Stomach (tissue), 9 donors: ENCODE measurements around the gene PMVK. TPM values are rescaled to one million over a fixed set of nuclear protein-coding genes. Genes with fewer than 3 reads are reported as not detected.
A peak's percentile ranks its signal among the peaks of the same experiment; 100 is the strongest.

Experiments used
- DNase-seq, 2 donors: peaks; one replicate each; pipeline versions ENCODE4 v3.0.0 to v3.0.0-alpha.2; 2013 to 2019
- H3K27ac ChIP-seq, 5 donors: fragments of 200-600 bp in 4 of 5; sonication (generic) in 4 of 5; one replicate each; pipeline ENCODE4 v1.5.1; 2013 to 2019; ENCODE audit warnings: mild to moderate bottlenecking in 1 of 5, moderate library complexity in 1 of 5
- H3K27me3 ChIP-seq, 3 donors: fragments of 200-600 bp; sonication (generic); one replicate each; pipeline ENCODE4 v1.5.1; 2017 to 2019; ENCODE audit warnings: mixed run types in 1 of 3
- H3K36me3 ChIP-seq, 4 donors: fragments of 200-600 bp; sonication (generic); 1 replicate in 3 of 4; 2 replicates in 1 of 4; pipeline ENCODE4 v1.5.1; 2016 to 2019
- H3K4me1 ChIP-seq, 4 donors: fragments of 200-600 bp; sonication (generic); one replicate each; pipeline ENCODE4 v1.5.1; 2016 to 2019
- H3K4me3 ChIP-seq, 4 donors: fragments of 200-600 bp; sonication (generic) in 3 of 4; one replicate each; pipeline ENCODE4 v1.5.1; 2016 to 2019; ENCODE audit warnings: mild to moderate bottlenecking in 1 of 4
- H3K9me3 ChIP-seq, 4 donors: fragments of 200-600 bp; sonication (generic); one replicate each; pipeline ENCODE4 v1.5.1; 2016 to 2019
- CTCF ChIP-seq, 7 experiments: fragments of 450-650 bp in 4 of 7; fragments of 200-600 bp in 3 of 7; sonication (generic) in 3 of 7; IDR thresholded peaks; one replicate each; pipeline ENCODE4 v1.5.1; 2016 to 2019; ENCODE audit warnings: antibody characterized with exemption in 7 of 7, control low read depth in 2 of 7, mild to moderate bottlenecking in 1 of 7
- EP300 ChIP-seq: sonication (generic); formaldehyde crosslinking; IDR thresholded peaks from one replicate; pipeline ENCODE4 v1.6.1; 2017; ENCODE audit warnings: antibody characterized with exemption
- POLR2A ChIP-seq, 4 donors: fragments of 450-650 bp; IDR thresholded peaks; one replicate each; pipeline ENCODE4 v1.6.1; 2016; ENCODE audit warnings: antibody characterized with exemption in 4 of 4, control low read depth in 2 of 4, mild to moderate bottlenecking in 1 of 4, moderate library complexity in 1 of 4
- POLR2AphosphoS5 ChIP-seq, 3 donors: sonication (generic); formaldehyde crosslinking; IDR thresholded peaks; one replicate each; pipeline ENCODE4 v1.6.1; 2016; ENCODE audit warnings: antibody characterized with exemption in 3 of 3
- WGBS, 5 donors: extraction: QIAGEN DNeasy Blood & Tissue Kit in 3 of 5; methylation state at CpG; one replicate each; pipeline versions ENCODE4 v1.1.5 to v1.1.7; 2013 to 2018; 5-methylcytosine and 5-hydroxymethylcytosine counted together
- intact Hi-C: fragments of 100-400 bp; cut with DNase I; formaldehyde crosslinking; loops from one replicate; pipeline ENCODE4 v1.15.1; 2023; ENCODE audit warnings: low total_unique reads
- polyA plus RNA-seq, 3 donors: library from polyadenylated mRNA; stranded (reverse); fragments of 200-250 nt; gene quantifications; one replicate each; pipeline ENCODE4 v1.2.3, GENCODE V29; 2013
- total RNA-seq, 5 donors: library from RNA; depleted of rRNA; stranded (reverse); fragments of >200 nt; gene quantifications; one replicate each; pipeline versions ENCODE4 v1.1.0 to v1.2.3, GENCODE V29; 2014 to 2016
- donor health status: healthy with polysubstance abuse.
- donor health status: Bipolar disorder and iron deficiency.
- donor health status: healthy.

PMVK gene
- total and polyA plus RNA-seq, 8 donors = 10.1 to 57.1 (median 41.1) TPM

GRCh38 chr1:154956544-154956941, 20.0 kb upstream of the PMVK start:
- peak overlapping the region; percentile 81 to 86 (median 85) for H3K27ac ChIP-seq
- H3K4me1 ChIP-seq = peaks cover 60 to 93% (median 84%) of the 10 kb centered on the region in 4 donors
- peak in 1 of 2 donors; percentile 59 for DNase-seq
- no peaks in the 10 kb centered on the region for H3K9me3 ChIP-seq
- intact Hi-C loops = no loop called here
- TF ChIP-seq POLR2AphosphoS5 (IDR thresholded peaks at IDR 0.05) (no peak), EP300 (no peak), CTCF (IDR thresholded peaks at IDR 0.05) (no peak), POLR2A (IDR thresholded peaks at IDR 0.05) (no peak)
- WGBS, 5 donors = 7 to 18% (median 12%) methylated on average over 6 of the region's 6 CpGs
- peak overlapping the region; percentile 57 to 61 (median 59) for H3K4me3 ChIP-seq
- peaks cover 12 to 25% (median 23%) of the 10 kb centered on the region in 4 donors for H3K36me3 ChIP-seq
- no peaks in the 10 kb centered on the region for H3K27me3 ChIP-seq

GRCh38 chr1:154955718-154956543, 19.4 kb upstream of the PMVK start, which contains the start of gene PBXIP1:
Gene PBXIP1, minus strand, starts transcription at chr1:154956099. Its CDS starts 2,378 bp downstream, at chr1:154953721.
- H3K36me3 ChIP-seq = peaks cover 13 to 31% (median 29%) of the 10 kb centered on the region in 4 donors
- peak within 1 kb of the TSS; percentile 81 to 86 (median 85) for H3K27ac ChIP-seq
- H3K4me3 ChIP-seq = peak within 1 kb of the TSS; percentile 57 to 61 (median 59)
- intact Hi-C loops = no loop called here
- H3K4me1 ChIP-seq = peaks cover 62 to 97% (median 86%) of the 10 kb centered on the region in 4 donors
- peak; percentile 83 to 97 for DNase-seq
- 0 to 1% (median 0%) methylated on average over 18 of the region's 18 CpGs for WGBS, 5 donors
- TF ChIP-seq POLR2A (IDR thresholded peaks at IDR 0.05) (peak in 1 of 4 donors; percentile 17), POLR2AphosphoS5 (IDR thresholded peaks at IDR 0.05) (peak in 2 of 3 donors; percentile 52 to 66), CTCF (IDR thresholded peaks at IDR 0.05) (no peak)
- H3K9me3 ChIP-seq = no peaks in the 10 kb centered on the region
- no peaks in the 10 kb centered on the region for H3K27me3 ChIP-seq

- H3K27ac ChIP-seq = peak overlapping the region; percentile 81 to 86 (median 85)
- no peaks in the 10 kb centered on the region for H3K27me3 ChIP-seq
- intact Hi-C loops = no loop called here
- 0 to 12% (median 6%) methylated on average over 3 to 4 of the region's 4 CpGs for WGBS, 5 donors
- peaks cover 55 to 94% (median 79%) of the 10 kb centered on the region in 4 donors for H3K4me1 ChIP-seq
- TF ChIP-seq POLR2A (IDR thresholded peaks at IDR 0.05) (no peak), POLR2AphosphoS5 (IDR thresholded peaks at IDR 0.05) (peak in 2 of 3 donors; percentile 5 to 18)
- H3K36me3 ChIP-seq = peaks cover 19 to 38% (median 36%) of the 10 kb centered on the region in 4 donors
- DNase-seq = peak; percentile 63 to 93
- no peaks in the 10 kb centered on the region for H3K9me3 ChIP-seq
- H3K4me3 ChIP-seq = peak overlapping the region; percentile 57 to 61 (median 59)
These were observed 18.7 kb upstream of the PMVK start for GRCh38 chr1:154955039-154955717.

- intact Hi-C loops = no loop called here
- WGBS, 5 donors = 62 to 84% (median 75%) methylated on average over 3 of the region's 3 CpGs
- H3K4me1 ChIP-seq = peaks cover 54 to 88% (median 73%) of the 10 kb centered on the region in 4 donors
- no peaks in the 10 kb centered on the region for H3K9me3 ChIP-seq
- H3K27ac ChIP-seq = peak overlapping the region in 3 of 5 donors; percentile 83 to 85 (median 85)
- peak in 1 of 2 donors; percentile 4 for DNase-seq
- no peak for TF ChIP-seq POLR2AphosphoS5 (IDR thresholded peaks at IDR 0.05)
- TF ChIP-seq POLR2A (IDR thresholded peaks at IDR 0.05) = no peak
- TF ChIP-seq EP300 = no peak
- TF ChIP-seq CTCF (IDR thresholded peaks at IDR 0.05) = no peak
- peak overlapping the region in 3 of 4 donors; percentile 58 to 61 (median 60) for H3K4me3 ChIP-seq
- H3K27me3 ChIP-seq = no peaks in the 10 kb centered on the region
- H3K36me3 ChIP-seq = peaks cover 24 to 40% (median 38%) of the 10 kb centered on the region in 4 donors
These were observed 18.0 kb upstream of the PMVK start for GRCh38 chr1:154954541-154954940.
